HepG2 (cell line): ENCODE data around the gene MT1M. TPM values are rescaled to one million over a fixed set of nuclear protein-coding genes. Genes with fewer than 3 reads are reported as not detected.

Source experiments
- BHLHE40 ChIP-seq: IDR thresholded peaks from 2 replicates; pipeline ENCODE4 v1.6.1; 2011; ENCODE audit warnings: low read length, improper control_type of control experiment
- GATA4 ChIP-seq: sonication (generic); IDR thresholded peaks from 2 replicates; pipeline ENCODE4 v1.6.1; 2016; ENCODE audit warnings: antibody characterized with exemption, low read depth, borderline replicate concordance
- HNRNPL ChIP-seq: fragments of 200-400 bp; formaldehyde crosslinking; IDR thresholded peaks from 2 replicates; pipeline ENCODE4 v1.6.1; 2017; ENCODE audit warnings: mild to moderate bottlenecking, low read depth, low read length
- KDM1A ChIP-seq: IDR thresholded peaks from 2 replicates; pipeline ENCODE4 v1.6.1; 2016; ENCODE audit warnings: missing compliant biosample characterization
- NFATC3 ChIP-seq: sonication (generic); formaldehyde crosslinking; IDR thresholded peaks from 2 replicates; pipeline ENCODE4 v1.5.1; 2020; ENCODE audit warnings: mild to moderate bottlenecking, missing genetic modification reagents
- NKX3-1 ChIP-seq: sonication (generic); formaldehyde crosslinking; IDR thresholded peaks from 2 replicates; pipeline ENCODE4 v1.5.0; 2020; ENCODE audit warnings: missing genetic modification reagents
- NONO ChIP-seq, 2 experiments: fragments of 450-650 bp in 1 of 2; sonication (generic) in 1 of 2; formaldehyde crosslinking in 1 of 2; IDR thresholded peaks in 1 of 2; conservative IDR thresholded peaks in 1 of 2; 2 replicates each; pipeline versions ENCODE4 v1.6.1 to v1.8.0; 2017 to 2022; ENCODE audit warnings: mild to moderate bottlenecking in 1 of 2, missing genetic modification reagents in 1 of 2, moderate library complexity in 1 of 2
- U2AF1 ChIP-seq: fragments of 200-400 bp; formaldehyde crosslinking; optimal IDR thresholded peaks from 2 replicates; pipeline ENCODE3; 2017; ENCODE audit warnings: mild to moderate bottlenecking, low read depth, low read length
- WIZ ChIP-seq: sonication (generic); formaldehyde crosslinking; IDR thresholded peaks from 2 replicates; pipeline ENCODE4 v1.5.1; 2020; ENCODE audit warnings: mild to moderate bottlenecking, missing genetic modification reagents
- ZBTB38 ChIP-seq: sonication (generic); formaldehyde crosslinking; IDR thresholded peaks from 2 replicates; pipeline ENCODE4 v1.5.1; 2020; ENCODE audit warnings: mild to moderate bottlenecking, missing genetic modification reagents
- ZKSCAN5 ChIP-seq: sonication (generic); formaldehyde crosslinking; IDR thresholded peaks from 2 replicates; pipeline ENCODE4 v1.5.1; 2020; ENCODE audit warnings: mild to moderate bottlenecking, missing genetic modification reagents
- ZNF160 ChIP-seq: sonication (generic); formaldehyde crosslinking; IDR thresholded peaks from 2 replicates; pipeline ENCODE4 v1.8.0; 2022; ENCODE audit warnings: mild to moderate bottlenecking, inconsistent platforms, missing genetic modification reagents
- ZNF333 ChIP-seq: sonication (generic); formaldehyde crosslinking; IDR thresholded peaks from 2 replicates; pipeline ENCODE4 v1.4.0; 2020; ENCODE audit warnings: mild to moderate bottlenecking, missing genetic modification reagents, borderline replicate concordance
- ZNF484 ChIP-seq: sonication (generic); formaldehyde crosslinking; IDR thresholded peaks from 2 replicates; pipeline ENCODE4 v1.5.1; 2020; ENCODE audit warnings: mild to moderate bottlenecking, low read depth, missing genetic modification reagents, borderline replicate concordance
- ZNF546 ChIP-seq: sonication (generic); formaldehyde crosslinking; conservative IDR thresholded peaks from 2 replicates; pipeline ENCODE4 v1.8.1; 2023; ENCODE audit warnings: mild to moderate bottlenecking, missing genetic modification reagents
- ZNF607 ChIP-seq: sonication (generic); formaldehyde crosslinking; IDR thresholded peaks from 2 replicates; pipeline ENCODE4 v1.5.1; 2020; ENCODE audit warnings: missing genetic modification reagents, mild to moderate bottlenecking, borderline replicate concordance
- polyA plus RNA-seq, 8 experiments: library from polyadenylated mRNA; depleted of rRNA in 3 of 8; stranded (reverse) in 7 of 8; unstranded in 1 of 8; fragments of >200 nt; fragmentation: Illumina TruSeq in 4 of 8; extraction: Trizol in 4 of 8; gene quantifications; 2 replicates each; pipeline versions ENCODE4 v1.2.1 to v1.2.3, GENCODE V29; 2011 to 2016; ENCODE audit warnings: low read depth in 4 of 8, missing spikeins in 1 of 8, mixed read lengths in 1 of 8; ENCODE audit not compliant: insufficient read depth in 1 of 8
- total RNA-seq, 5 experiments: library from RNA; depleted of rRNA; stranded (reverse); fragments of >200 nt; fragmentation: Illumina TruSeq; extraction: Trizol; gene quantifications; 2 replicates each; pipeline ENCODE4 v1.2.3, GENCODE V29; 2016; ENCODE audit warnings: low read depth in 1 of 5
- TF ChIP-seq, protein P1 (sequence below): sonication (generic); formaldehyde crosslinking; IDR thresholded peaks from 2 replicates; pipeline ENCODE4 v1.5.0; 2020; ENCODE audit warnings: mild to moderate bottlenecking, missing genetic modification reagents, moderate library complexity
- TF ChIP-seq, protein P2 (sequence below): sonication (generic); formaldehyde crosslinking; IDR thresholded peaks from 2 replicates; pipeline ENCODE4 v1.4.0; 2020; ENCODE audit warnings: missing genetic modification reagents
- TF ChIP-seq, protein P3 (sequence below): sonication (generic); formaldehyde crosslinking; IDR thresholded peaks from 2 replicates; pipeline ENCODE4 v1.5.0; 2020; ENCODE audit warnings: missing genetic modification reagents, mild to moderate bottlenecking, borderline replicate concordance
- TF ChIP-seq, protein P4 (sequence below): IDR thresholded peaks from 2 replicates; pipeline ENCODE4 v1.6.1; 2016; ENCODE audit warnings: missing compliant biosample characterization, missing genetic modification reagents, borderline replicate concordance
- TF ChIP-seq, protein P5 (sequence below): sonication (generic); formaldehyde crosslinking; IDR thresholded peaks from 2 replicates; pipeline ENCODE4 v1.4.0; 2020; ENCODE audit warnings: mild to moderate bottlenecking, low read depth, missing genetic modification reagents

MT1M gene
- total and polyA plus RNA-seq, 2 of the 13 experiments (the other 11 are each of a cell fraction or from before 2014, with no cell fraction given): 4.6 TPM; not detected in 1

DNA sequence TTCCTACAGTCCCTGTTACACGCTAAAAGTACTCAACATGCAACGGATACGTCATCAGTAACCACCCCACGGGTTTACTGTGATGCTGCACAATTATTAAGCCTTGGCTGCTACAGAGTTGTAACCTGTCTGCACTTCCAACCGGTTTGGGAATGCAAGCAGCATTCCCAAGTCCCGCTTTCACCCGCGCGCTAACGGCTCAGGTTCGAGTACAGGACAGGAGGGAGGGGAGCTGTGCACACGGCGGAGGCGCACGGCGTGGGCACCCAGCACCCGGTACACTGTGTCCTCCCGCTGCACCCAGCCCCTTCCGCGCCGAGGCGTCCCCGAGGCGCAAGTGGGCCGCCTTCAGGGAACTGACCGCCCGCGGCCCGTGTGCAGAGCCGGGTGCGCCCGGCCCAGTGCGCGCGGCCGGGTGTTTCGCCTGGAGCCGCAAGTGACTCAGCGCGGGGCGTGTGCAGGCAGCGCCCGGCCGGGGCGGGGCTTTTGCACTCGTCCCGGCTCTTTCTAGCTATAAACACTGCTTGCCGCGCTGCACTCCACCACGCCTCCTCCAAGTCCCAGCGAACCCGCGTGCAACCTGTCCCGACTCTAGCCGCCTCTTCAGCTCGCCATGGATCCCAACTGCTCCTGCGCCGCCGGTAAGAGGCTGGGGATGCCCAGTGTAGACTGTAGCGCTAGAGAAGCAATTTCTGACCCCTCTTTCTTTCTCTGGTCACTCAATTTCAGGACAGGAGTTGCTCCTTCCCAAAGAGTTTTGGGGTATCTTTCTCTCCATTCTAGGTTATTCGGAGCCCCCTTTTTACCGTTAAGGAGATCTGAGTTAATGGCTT, 24.2 kb upstream of the MT1M start, which contains the start of gene MT2A (continued):
- TF ChIP-seq ZKSCAN5 (CRISPR knock-in tag) (0 out of 2 replicates have a peak, but pooled peaks have one; percentile 32), KDM1A (CRISPR knock-in tag) (no peak), U2AF1 (peak; percentile 80), NONO (IDR thresholded peaks at IDR 0.05) (no peak), NONO (CRISPR knock-in tag; conservative IDR thresholded peaks at IDR 0.05) (peak; percentile 94), ZNF607 (peak; percentile 89; the same call in 1 of the 2 replicates), NKX3-1 (CRISPR knock-in tag) (peak; percentile 83), ZNF484 (CRISPR knock-in tag) (no peak), WIZ (no peak), BHLHE40 (peak; percentile 69; the same call in 1 of the 2 replicates), ZBTB38 (peak; percentile 80; the same call in 1 of the 2 replicates), ZNF333 (peak; percentile 96; the same call in 1 of the 2 replicates), NFATC3 (CRISPR knock-in tag) (no peak), ZNF546 (CRISPR knock-in tag) (no peak), GATA4 (peak; percentile 52; the same call in 1 of the 2 replicates), ZNF160 (peak; percentile 88), HNRNPL (no peak)
- TF ChIP-seq, protein P1, sequence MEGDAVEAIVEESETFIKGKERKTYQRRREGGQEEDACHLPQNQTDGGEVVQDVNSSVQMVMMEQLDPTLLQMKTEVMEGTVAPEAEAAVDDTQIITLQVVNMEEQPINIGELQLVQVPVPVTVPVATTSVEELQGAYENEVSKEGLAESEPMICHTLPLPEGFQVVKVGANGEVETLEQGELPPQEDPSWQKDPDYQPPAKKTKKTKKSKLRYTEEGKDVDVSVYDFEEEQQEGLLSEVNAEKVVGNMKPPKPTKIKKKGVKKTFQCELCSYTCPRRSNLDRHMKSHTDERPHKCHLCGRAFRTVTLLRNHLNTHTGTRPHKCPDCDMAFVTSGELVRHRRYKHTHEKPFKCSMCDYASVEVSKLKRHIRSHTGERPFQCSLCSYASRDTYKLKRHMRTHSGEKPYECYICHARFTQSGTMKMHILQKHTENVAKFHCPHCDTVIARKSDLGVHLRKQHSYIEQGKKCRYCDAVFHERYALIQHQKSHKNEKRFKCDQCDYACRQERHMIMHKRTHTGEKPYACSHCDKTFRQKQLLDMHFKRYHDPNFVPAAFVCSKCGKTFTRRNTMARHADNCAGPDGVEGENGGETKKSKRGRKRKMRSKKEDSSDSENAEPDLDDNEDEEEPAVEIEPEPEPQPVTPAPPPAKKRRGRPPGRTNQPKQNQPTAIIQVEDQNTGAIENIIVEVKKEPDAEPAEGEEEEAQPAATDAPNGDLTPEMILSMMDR (CRISPR knock-in tag): peak; percentile 23
- TF ChIP-seq, protein P2, sequence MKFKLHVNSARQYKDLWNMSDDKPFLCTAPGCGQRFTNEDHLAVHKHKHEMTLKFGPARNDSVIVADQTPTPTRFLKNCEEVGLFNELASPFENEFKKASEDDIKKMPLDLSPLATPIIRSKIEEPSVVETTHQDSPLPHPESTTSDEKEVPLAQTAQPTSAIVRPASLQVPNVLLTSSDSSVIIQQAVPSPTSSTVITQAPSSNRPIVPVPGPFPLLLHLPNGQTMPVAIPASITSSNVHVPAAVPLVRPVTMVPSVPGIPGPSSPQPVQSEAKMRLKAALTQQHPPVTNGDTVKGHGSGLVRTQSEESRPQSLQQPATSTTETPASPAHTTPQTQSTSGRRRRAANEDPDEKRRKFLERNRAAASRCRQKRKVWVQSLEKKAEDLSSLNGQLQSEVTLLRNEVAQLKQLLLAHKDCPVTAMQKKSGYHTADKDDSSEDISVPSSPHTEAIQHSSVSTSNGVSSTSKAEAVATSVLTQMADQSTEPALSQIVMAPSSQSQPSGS (CRISPR knock-in tag): peak; percentile 54; the same call in 1 of the 2 replicates
- TF ChIP-seq, protein P3, sequence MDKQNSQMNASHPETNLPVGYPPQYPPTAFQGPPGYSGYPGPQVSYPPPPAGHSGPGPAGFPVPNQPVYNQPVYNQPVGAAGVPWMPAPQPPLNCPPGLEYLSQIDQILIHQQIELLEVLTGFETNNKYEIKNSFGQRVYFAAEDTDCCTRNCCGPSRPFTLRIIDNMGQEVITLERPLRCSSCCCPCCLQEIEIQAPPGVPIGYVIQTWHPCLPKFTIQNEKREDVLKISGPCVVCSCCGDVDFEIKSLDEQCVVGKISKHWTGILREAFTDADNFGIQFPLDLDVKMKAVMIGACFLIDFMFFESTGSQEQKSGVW (CRISPR knock-in tag): peak; percentile 4; the same call in 1 of the 2 replicates
- TF ChIP-seq, protein P4, sequence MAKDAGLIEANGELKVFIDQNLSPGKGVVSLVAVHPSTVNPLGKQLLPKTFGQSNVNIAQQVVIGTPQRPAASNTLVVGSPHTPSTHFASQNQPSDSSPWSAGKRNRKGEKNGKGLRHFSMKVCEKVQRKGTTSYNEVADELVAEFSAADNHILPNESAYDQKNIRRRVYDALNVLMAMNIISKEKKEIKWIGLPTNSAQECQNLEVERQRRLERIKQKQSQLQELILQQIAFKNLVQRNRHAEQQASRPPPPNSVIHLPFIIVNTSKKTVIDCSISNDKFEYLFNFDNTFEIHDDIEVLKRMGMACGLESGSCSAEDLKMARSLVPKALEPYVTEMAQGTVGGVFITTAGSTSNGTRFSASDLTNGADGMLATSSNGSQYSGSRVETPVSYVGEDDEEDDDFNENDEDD (CRISPR knock-in tag): peak; percentile 79; the same call in 1 of the 2 replicates
- TF ChIP-seq, protein P5, sequence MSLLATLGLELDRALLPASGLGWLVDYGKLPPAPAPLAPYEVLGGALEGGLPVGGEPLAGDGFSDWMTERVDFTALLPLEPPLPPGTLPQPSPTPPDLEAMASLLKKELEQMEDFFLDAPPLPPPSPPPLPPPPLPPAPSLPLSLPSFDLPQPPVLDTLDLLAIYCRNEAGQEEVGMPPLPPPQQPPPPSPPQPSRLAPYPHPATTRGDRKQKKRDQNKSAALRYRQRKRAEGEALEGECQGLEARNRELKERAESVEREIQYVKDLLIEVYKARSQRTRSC (CRISPR knock-in tag): no peak
